SJCRH30 (cell line): ENCODE measurements around the gene MRPL2. TPM values are rescaled to one million over a fixed set of nuclear protein-coding genes. Genes with fewer than 3 reads are reported as not detected.
"Not testable (repeated sequence)": the region's sequence is repeated elsewhere in the genome, so short reads cannot be mapped to it uniquely, and the experiment has no call there.

Experiments
- DNase-seq, 2 experiments: peaks; one replicate each; pipeline ENCODE4 v3.0.0-alpha.2; 2015 to 2020
- H3K27ac ChIP-seq: fragments of 250-450 bp; sonication (Bioruptor Pico); 2 replicates; pipeline ENCODE4 v1.5.1; 2020; ENCODE audit warnings: mild to moderate bottlenecking, moderate library complexity
- H3K27me3 ChIP-seq: fragments of 250-450 bp; sonication (Bioruptor Pico); 2 replicates; pipeline ENCODE4 v1.5.1; 2020; ENCODE audit warnings: mild to moderate bottlenecking, moderate library complexity
- H3K36me3 ChIP-seq: fragments of 250-450 bp; sonication (Bioruptor Pico); 2 replicates; pipeline ENCODE4 v1.5.1; 2020; ENCODE audit warnings: mild to moderate bottlenecking, moderate library complexity
- H3K4me1 ChIP-seq: fragments of 250-450 bp; sonication (Bioruptor Pico); 2 replicates; pipeline ENCODE4 v1.5.1; 2020; ENCODE audit warnings: mild to moderate bottlenecking, moderate library complexity
- H3K4me3 ChIP-seq: fragments of 250-450 bp; sonication (Bioruptor Pico); 2 replicates; pipeline ENCODE4 v1.5.1; 2020; ENCODE audit warnings: mild to moderate bottlenecking, moderate library complexity
- H3K9me3 ChIP-seq: fragments of 250-450 bp; sonication (Bioruptor Pico); replicated peaks from 2 replicates; pipeline ENCODE4 v1.5.1; 2020; ENCODE audit warnings: mild to moderate bottlenecking, moderate library complexity
- total RNA-seq: library from RNA; depleted of rRNA; stranded (reverse); fragments of >200 nt; shearing (Covaris generic); gene quantifications from 2 replicates; pipeline ENCODE4 v1.2.3, GENCODE V29; 2014

The MRPL2 gene
- total RNA-seq, 1 experiment from 2014 or later, result 26.2 TPM

DNA sequence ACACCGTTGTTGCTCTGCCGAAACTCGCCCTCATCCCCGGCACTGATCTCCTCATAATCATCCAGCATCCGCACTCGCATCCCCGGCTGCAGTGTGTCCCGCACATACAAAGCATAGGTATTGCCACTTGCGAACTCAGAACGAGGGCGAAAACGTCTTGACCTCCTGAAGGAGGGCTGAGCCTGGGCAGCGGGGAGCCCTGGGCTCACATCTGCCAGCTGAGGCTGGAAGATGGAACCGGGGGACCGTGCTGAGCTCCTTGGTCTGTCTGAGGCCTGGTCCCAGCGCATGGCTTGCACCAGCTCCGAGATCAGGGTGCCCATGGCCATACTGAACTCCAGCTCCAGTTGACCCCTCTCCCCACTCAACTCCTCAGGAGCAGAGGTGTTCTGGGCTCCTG is 8.3 kb downstream of the MRPL2 start:
- Histone ChIP-seq H3K4me1 (peaks cover 11% of the 10 kb centered on the region; the same call in 1 of the 2 replicates), H3K4me3 (no peak overlapping the region), H3K27ac (no peak overlapping the region), H3K27me3 (no peaks in the 10 kb centered on the region), H3K36me3 (peaks cover 10% of the 10 kb centered on the region), H3K9me3 (no peaks in the 10 kb centered on the region)
- no peak for DNase-seq

DNA sequence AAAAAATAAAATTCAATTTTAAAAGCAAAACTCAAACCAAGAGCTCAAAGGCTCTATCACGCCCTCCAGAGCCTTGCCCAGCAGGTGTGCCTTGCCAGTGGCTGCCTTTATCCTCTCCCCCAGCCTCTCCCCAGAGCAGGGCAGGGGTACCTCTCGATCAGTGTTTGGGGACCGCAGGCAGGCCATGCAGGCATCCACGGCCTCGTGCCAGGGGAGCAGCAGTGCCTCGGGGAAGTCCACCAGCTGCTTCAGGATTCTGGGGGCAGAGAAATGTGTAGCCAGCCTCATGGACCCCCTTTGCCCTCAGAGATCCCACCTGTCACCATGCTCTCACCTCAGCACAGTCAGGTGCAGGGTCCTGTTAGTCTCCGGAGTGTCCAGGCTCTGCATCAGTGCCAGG is 11.2 kb downstream of the MRPL2 start:
- no peaks in the 10 kb centered on the region for H3K9me3 ChIP-seq
- H3K36me3 ChIP-seq, result peaks cover 10% of the 10 kb centered on the region
- no peak overlapping the region for H3K27ac ChIP-seq
- H3K27me3 ChIP-seq, result no peaks in the 10 kb centered on the region
- no peak for DNase-seq
- no peak overlapping the region for H3K4me3 ChIP-seq
- H3K4me1 ChIP-seq, result peaks cover 11% of the 10 kb centered on the region; the same call in 1 of the 2 replicates

DNA sequence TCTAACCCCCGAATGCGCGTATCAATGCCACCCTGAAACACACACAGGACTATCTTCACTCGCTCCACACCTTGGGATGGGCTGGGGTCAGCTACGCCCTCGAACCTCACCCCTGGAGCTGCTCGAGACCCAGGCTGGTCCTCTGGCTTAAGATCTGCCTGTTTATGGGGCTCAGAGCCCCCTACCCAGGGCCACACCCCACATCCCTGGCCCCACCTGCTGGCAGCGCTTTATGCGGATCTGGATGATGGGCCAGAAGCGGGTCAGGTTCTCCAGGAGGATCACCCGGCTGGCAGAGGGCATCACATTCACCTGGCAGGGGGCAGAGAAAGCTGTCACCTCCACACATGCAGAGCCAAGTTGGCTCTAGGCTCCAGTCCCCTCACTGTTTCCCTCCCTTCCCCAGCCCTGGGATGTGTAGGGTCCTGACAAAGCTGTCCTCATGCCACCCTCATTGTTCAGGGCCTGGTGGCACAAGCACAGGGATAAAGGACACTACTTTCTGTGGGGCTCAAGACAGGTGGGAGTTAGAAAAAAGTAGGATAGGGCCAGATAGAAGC is 13.8 kb downstream of the MRPL2 start:
- H3K4me1 ChIP-seq, result no peaks in the 10 kb centered on the region
- H3K36me3 ChIP-seq, result peaks cover 14% of the 10 kb centered on the region
- no peak overlapping the region for H3K4me3 ChIP-seq

GRCh38 chr6:43043310-43043709 is 15.9 kb downstream of the MRPL2 start:
- Histone ChIP-seq H3K27me3 (no peaks in the 10 kb centered on the region), H3K9me3 (no peaks in the 10 kb centered on the region), H3K4me3 (no peak overlapping the region), H3K36me3 (peaks cover 7% of the 10 kb centered on the region), H3K27ac (no peak overlapping the region), H3K4me1 (no peaks in the 10 kb centered on the region)
- no peak for DNase-seq

More for the DNA sequence above, 13.8 kb downstream of the MRPL2 start:
- H3K27me3 ChIP-seq, result no peaks in the 10 kb centered on the region
- no peaks in the 10 kb centered on the region for H3K9me3 ChIP-seq
- H3K27ac ChIP-seq, result no peak overlapping the region
- DNase-seq, result no peak

GRCh38 chr6:43041475-43041874 is 17.8 kb downstream of the MRPL2 start:
- H3K27me3 ChIP-seq, DNase-seq, H3K4me3 ChIP-seq, H3K9me3 ChIP-seq, H3K4me1 ChIP-seq, H3K27ac ChIP-seq: not testable (repeated sequence)
- peaks cover 15% of the 10 kb centered on the region for H3K36me3 ChIP-seq

- Histone ChIP-seq H3K4me1 (no peaks in the 10 kb centered on the region), H3K4me3 (no peak overlapping the region), H3K9me3 (no peaks in the 10 kb centered on the region), H3K36me3 (peaks cover 22% of the 10 kb centered on the region), H3K27ac (no peak overlapping the region), H3K27me3 (no peaks in the 10 kb centered on the region)
- DNase-seq, result no peak
These were observed 18.5 kb downstream of the MRPL2 start for GRCh38 chr6:43040542-43041257.

- Histone ChIP-seq H3K9me3 (no peaks in the 10 kb centered on the region), H3K27me3 (no peaks in the 10 kb centered on the region), H3K4me1 (no peaks in the 10 kb centered on the region), H3K27ac (no peak overlapping the region), H3K4me3 (no peak overlapping the region), H3K36me3 (peaks cover 24% of the 10 kb centered on the region)
- DNase-seq, result no peak
These were observed 20.5 kb downstream of the MRPL2 start for GRCh38 chr6:43038727-43039126.

DNA sequence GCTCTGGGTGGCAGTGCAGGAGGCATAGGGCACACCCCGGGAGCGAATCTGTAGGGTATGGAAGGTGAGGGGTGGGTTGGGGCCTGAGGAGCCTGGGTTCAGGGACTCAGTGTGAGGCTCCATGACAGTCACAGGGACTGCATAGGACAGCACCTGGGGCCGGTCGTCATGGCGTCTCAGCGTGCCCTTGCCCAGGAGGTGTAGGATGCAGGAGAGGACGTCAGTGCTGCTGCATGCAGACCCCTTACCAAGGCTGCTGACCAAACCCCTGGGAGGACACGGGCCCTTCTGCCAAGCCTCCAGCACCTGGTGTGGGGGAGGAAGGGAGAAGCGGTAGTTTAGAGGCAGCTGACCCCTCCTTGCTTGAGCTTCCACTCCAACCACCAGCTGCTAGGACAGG is 21.5 kb downstream of the MRPL2 start:
- peaks cover 30% of the 10 kb centered on the region for H3K36me3 ChIP-seq
- no peak for DNase-seq

GRCh38 chr6:43037197-43037596 is 22.0 kb downstream of the MRPL2 start:
- no peak overlapping the region for H3K4me3 ChIP-seq
- H3K36me3 ChIP-seq, result peaks cover 26% of the 10 kb centered on the region
- H3K27me3 ChIP-seq, result no peaks in the 10 kb centered on the region
- DNase-seq, result no peak
- H3K27ac ChIP-seq, result no peak overlapping the region
- no peaks in the 10 kb centered on the region for H3K4me1 ChIP-seq
- no peaks in the 10 kb centered on the region for H3K9me3 ChIP-seq

More for the DNA sequence above, 21.5 kb downstream of the MRPL2 start:
- no peaks in the 10 kb centered on the region for H3K4me1 ChIP-seq
- H3K27ac ChIP-seq, result no peak overlapping the region
- no peaks in the 10 kb centered on the region for H3K27me3 ChIP-seq
- no peak overlapping the region for H3K4me3 ChIP-seq
- no peaks in the 10 kb centered on the region for H3K9me3 ChIP-seq

GRCh38 chr6:43036712-43037111 is 22.5 kb downstream of the MRPL2 start:
- DNase-seq, result no peak
- Histone ChIP-seq H3K9me3 (no peaks in the 10 kb centered on the region), H3K36me3 (peaks cover 26% of the 10 kb centered on the region), H3K27ac (no peak overlapping the region), H3K27me3 (no peaks in the 10 kb centered on the region), H3K4me3 (no peak overlapping the region), H3K4me1 (no peaks in the 10 kb centered on the region)

- Histone ChIP-seq H3K4me3 (no peak overlapping the region), H3K36me3 (peaks cover 31% of the 10 kb centered on the region), H3K27me3 (no peaks in the 10 kb centered on the region), H3K27ac (no peak overlapping the region), H3K4me1 (no peaks in the 10 kb centered on the region), H3K9me3 (no peaks in the 10 kb centered on the region)
- DNase-seq, result no peak
These were observed 23.6 kb downstream of the MRPL2 start for GRCh38 chr6:43035495-43036194.

DNA sequence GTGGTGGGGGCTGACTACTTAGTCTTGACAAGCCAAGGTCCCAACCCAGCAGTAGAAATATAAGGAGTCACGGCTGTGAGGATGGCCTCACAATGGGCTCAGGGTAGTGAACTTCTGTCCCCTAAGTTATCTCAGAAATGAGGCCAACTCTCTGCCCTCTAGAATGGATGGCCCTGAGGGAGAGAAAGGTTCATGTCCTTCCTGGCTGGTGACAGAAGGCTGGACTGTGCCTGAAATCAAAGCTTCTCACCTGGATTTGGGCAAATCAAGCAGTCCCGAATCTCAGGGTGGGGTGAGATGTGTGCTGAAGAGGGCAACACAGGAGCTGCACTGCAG is 25.1 kb downstream of the MRPL2 start:
- DNase-seq, result no peak
- no peak overlapping the region for H3K27ac ChIP-seq
- peaks cover 46% of the 10 kb centered on the region for H3K36me3 ChIP-seq
- no peaks in the 10 kb centered on the region for H3K9me3 ChIP-seq
- H3K4me1 ChIP-seq, result no peaks in the 10 kb centered on the region
- H3K27me3 ChIP-seq, result no peaks in the 10 kb centered on the region
- no peak overlapping the region for H3K4me3 ChIP-seq

DNA sequence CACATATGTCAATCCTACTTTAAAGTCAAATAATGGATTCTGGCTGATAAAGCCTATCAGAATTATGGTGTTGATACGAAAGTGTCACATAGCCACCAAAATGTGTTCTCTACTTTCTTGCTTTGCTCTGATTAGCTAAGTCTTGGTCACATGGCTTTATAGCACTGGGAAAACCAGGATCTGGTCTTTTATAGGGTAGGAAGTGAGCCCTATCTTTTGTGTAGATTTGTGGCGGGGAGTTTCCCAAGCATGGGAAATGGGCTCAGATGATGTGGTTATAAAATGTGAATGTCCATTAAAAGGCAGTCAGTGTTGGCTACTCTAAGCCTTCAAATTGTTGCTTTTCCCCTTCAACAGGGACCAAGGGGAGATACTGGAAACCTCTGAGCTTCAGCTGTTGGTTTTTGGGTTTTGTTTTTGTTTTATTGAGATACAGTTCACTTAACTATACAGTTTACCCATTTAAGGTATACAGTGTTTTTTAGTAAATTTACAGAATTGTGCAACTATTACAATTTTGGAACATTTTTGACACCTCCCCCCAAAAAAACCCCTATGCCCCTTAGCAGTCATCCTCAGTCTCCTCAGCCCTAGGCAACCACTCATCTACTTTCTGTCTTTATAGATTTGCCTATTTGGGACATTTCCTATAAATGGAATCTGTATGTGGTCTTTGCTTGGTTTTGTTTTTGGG is 25.6 kb downstream of the MRPL2 start:
- Histone ChIP-seq H3K4me1 (no peaks in the 10 kb centered on the region), H3K9me3 (no peaks in the 10 kb centered on the region), H3K36me3 (peaks cover 51% of the 10 kb centered on the region), H3K4me3 (no peak overlapping the region), H3K27me3 (no peaks in the 10 kb centered on the region), H3K27ac (no peak overlapping the region)
- no peak for DNase-seq

DNA sequence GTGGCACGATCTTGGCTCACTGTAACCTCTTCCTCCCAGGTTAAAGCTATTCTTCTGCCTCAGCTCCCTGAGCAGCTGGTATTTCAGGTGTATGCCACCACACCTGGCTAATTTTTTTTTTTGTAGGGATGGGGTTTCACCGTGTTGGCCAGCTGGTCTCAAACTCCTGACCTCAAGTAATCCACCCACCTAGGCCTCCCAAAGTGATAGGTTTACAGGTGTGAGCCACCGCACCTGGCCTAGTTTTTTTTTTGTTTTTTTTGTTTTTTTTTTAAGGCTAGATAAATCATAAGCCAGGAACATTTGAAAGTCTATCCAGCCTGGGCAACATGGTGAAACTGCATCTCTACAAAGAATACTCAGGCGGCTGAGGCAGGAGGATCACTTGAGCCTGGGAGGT is 26.9 kb downstream of the MRPL2 start:
- H3K36me3 ChIP-seq, result peaks cover 57% of the 10 kb centered on the region

DNA sequence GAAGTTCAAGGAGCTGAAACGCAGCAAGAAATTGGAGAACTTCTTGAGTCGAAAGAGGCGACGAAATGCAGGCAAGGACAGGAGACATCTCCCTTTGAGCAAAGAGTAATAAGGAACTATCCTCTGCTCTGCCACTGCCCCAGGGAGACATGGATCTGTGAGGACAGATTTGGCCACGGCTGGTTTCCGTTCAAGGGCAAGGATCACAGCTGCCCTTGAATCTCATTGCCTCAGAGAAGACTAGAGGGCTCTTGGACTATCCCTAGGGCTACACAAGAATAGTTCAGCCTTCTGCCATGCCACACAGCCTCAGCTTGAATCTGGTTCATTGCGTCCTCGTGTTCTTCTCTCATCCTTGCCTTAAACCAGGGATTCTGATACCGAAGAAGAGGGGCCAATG is 30.1 kb downstream of the MRPL2 start:
- no peak overlapping the region for H3K4me3 ChIP-seq
- H3K27me3 ChIP-seq, result no peaks in the 10 kb centered on the region
- H3K27ac ChIP-seq, result no peak overlapping the region
- DNase-seq, result no peak
- no peaks in the 10 kb centered on the region for H3K9me3 ChIP-seq
- peaks cover 73% of the 10 kb centered on the region for H3K36me3 ChIP-seq
- no peaks in the 10 kb centered on the region for H3K4me1 ChIP-seq

More for the DNA sequence above, 26.9 kb downstream of the MRPL2 start:
- Histone ChIP-seq H3K4me3 (no peak overlapping the region), H3K9me3 (no peaks in the 10 kb centered on the region), H3K27me3 (no peaks in the 10 kb centered on the region), H3K27ac (no peak overlapping the region), H3K4me1 (no peaks in the 10 kb centered on the region)
- DNase-seq, result no peak
